Skeletal muscle tissue (tissue), 4 donors: Measurements from ENCODE around the gene C1orf35. TPM values are rescaled to one million over a fixed set of nuclear protein-coding genes. Genes with fewer than 3 reads are reported as not detected.

ENCODE experiments used
- H3K27ac ChIP-seq: one replicate; pipeline ENCODE4 v1.7.0; 2013; ENCODE audit warnings: mild to moderate bottlenecking, low read depth, low read length, inconsistent platforms
- H3K27me3 ChIP-seq, 3 donors: one replicate each; pipeline ENCODE4 v1.7.0; 2013; ENCODE audit warnings: low read length in 3 of 3; ENCODE audit not compliant: control insufficient read depth in 3 of 3, insufficient read depth in 3 of 3
- H3K36me3 ChIP-seq, 3 donors: one replicate each; pipeline ENCODE4 v1.7.0; 2013; ENCODE audit warnings: low read length in 3 of 3; ENCODE audit not compliant: control insufficient read depth in 3 of 3, insufficient read depth in 3 of 3
- H3K4me1 ChIP-seq, 3 donors: one replicate each; pipeline ENCODE4 v1.7.0; 2013; ENCODE audit warnings: low read length in 3 of 3, mild to moderate bottlenecking in 3 of 3; ENCODE audit not compliant: control insufficient read depth in 3 of 3, insufficient read depth in 3 of 3
- H3K4me3 ChIP-seq, 3 donors: one replicate each; pipeline ENCODE4 v1.7.0; 2013; ENCODE audit warnings: low read length in 3 of 3
- H3K9ac ChIP-seq, 3 donors: one replicate each; pipeline ENCODE4 v1.7.0; 2013; ENCODE audit warnings: low read length in 3 of 3, mild to moderate bottlenecking in 3 of 3, moderate library complexity in 2 of 3, low read depth in 1 of 3
- H3K9me3 ChIP-seq, 3 donors: one replicate each; pipeline ENCODE4 v1.7.0; 2013; ENCODE audit warnings: low read length in 3 of 3; ENCODE audit not compliant: control insufficient read depth in 3 of 3
- total RNA-seq: library from RNA; depleted of rRNA; stranded (reverse); fragments of >200 nt; gene quantifications from one replicate; pipeline ENCODE4 v1.2.3, GENCODE V29; 2014
- donor health status: Osteomylitis.

The C1orf35 gene
- total RNA-seq, 1 donor from 2014 or later: 4.7 TPM

GRCh38 chr1:228096416-228097332, 6.5 kb downstream of the C1orf35 start:
- H3K9ac ChIP-seq: no peak overlapping the region
- H3K27me3 ChIP-seq: no peaks in the 10 kb centered on the region
- peaks cover 11 to 36% (median 28%) of the 10 kb centered on the region in 3 donors for H3K4me1 ChIP-seq
- H3K4me3 ChIP-seq: no peak overlapping the region
- H3K36me3 ChIP-seq: peaks cover 46 to 55% (median 49%) of the 10 kb centered on the region in 3 donors
- peaks cover 0 to 11% (median 9%) of the 10 kb centered on the region in 3 donors for H3K9me3 ChIP-seq
- no peak overlapping the region for H3K27ac ChIP-seq

GRCh38 chr1:228095938-228096337, 7.2 kb downstream of the C1orf35 start:
- Histone ChIP-seq H3K9ac (no peak overlapping the region), H3K4me3 (no peak overlapping the region), H3K27ac (no peak overlapping the region), H3K9me3 (peaks cover 0 to 11% (median 9%) of the 10 kb centered on the region in 3 donors), H3K36me3 (peaks cover 45 to 52% (median 46%) of the 10 kb centered on the region in 3 donors), H3K4me1 (peaks cover 13 to 38% (median 32%) of the 10 kb centered on the region in 3 donors), H3K27me3 (no peaks in the 10 kb centered on the region)

GRCh38 chr1:228095161-228095560, 8.0 kb downstream of the C1orf35 start:
- Histone ChIP-seq H3K4me1 (peaks cover 21 to 43% (median 39%) of the 10 kb centered on the region in 3 donors), H3K4me3 (no peak overlapping the region), H3K9ac (no peak overlapping the region), H3K27ac (no peak overlapping the region), H3K27me3 (no peaks in the 10 kb centered on the region), H3K36me3 (peaks cover 40 to 49% (median 40%) of the 10 kb centered on the region in 3 donors), H3K9me3 (peaks cover 0 to 11% (median 9%) of the 10 kb centered on the region in 3 donors)

GRCh38 chr1:228094432-228095016, 8.6 kb downstream of the C1orf35 start:
- Histone ChIP-seq H3K9ac (no peak overlapping the region), H3K9me3 (peaks cover 0 to 11% (median 9%) of the 10 kb centered on the region in 3 donors), H3K36me3 (peaks cover 33 to 44% (median 37%) of the 10 kb centered on the region in 3 donors), H3K27ac (no peak overlapping the region), H3K4me1 (peaks cover 27 to 49% (median 46%) of the 10 kb centered on the region in 3 donors), H3K27me3 (no peaks in the 10 kb centered on the region), H3K4me3 (no peak overlapping the region)

- no peak overlapping the region for H3K4me3 ChIP-seq
- peak overlapping the region in 1 of 3 donors; percentile 40 for H3K9ac ChIP-seq
- H3K9me3 ChIP-seq: peaks cover 0 to 11% (median 9%) of the 10 kb centered on the region in 3 donors
- H3K4me1 ChIP-seq: peaks cover 39 to 61% (median 55%) of the 10 kb centered on the region in 3 donors
- peaks cover 25 to 35% (median 25%) of the 10 kb centered on the region in 3 donors for H3K36me3 ChIP-seq
- no peaks in the 10 kb centered on the region for H3K27me3 ChIP-seq
- no peak overlapping the region for H3K27ac ChIP-seq
Observed at GRCh38 chr1:228093050-228093906, 9.8 kb downstream of the C1orf35 start.

- H3K4me1 ChIP-seq: peaks cover 47 to 69% (median 63%) of the 10 kb centered on the region in 3 donors
- no peak overlapping the region for H3K9ac ChIP-seq
- no peak overlapping the region for H3K4me3 ChIP-seq
- no peak overlapping the region for H3K27ac ChIP-seq
- peaks cover 0 to 11% (median 9%) of the 10 kb centered on the region in 3 donors for H3K9me3 ChIP-seq
- no peaks in the 10 kb centered on the region for H3K27me3 ChIP-seq
- H3K36me3 ChIP-seq: peaks cover 18 to 27% (median 19%) of the 10 kb centered on the region in 3 donors
Observed at GRCh38 chr1:228092342-228093049, 10.6 kb downstream of the C1orf35 start.

GRCh38 chr1:228091084-228091483, 12.0 kb downstream of the C1orf35 start:
- Histone ChIP-seq H3K9ac (peak overlapping the region in 1 of 3 donors; percentile 60), H3K27ac (no peak overlapping the region), H3K4me1 (peaks cover 57 to 76% (median 73%) of the 10 kb centered on the region in 3 donors)

GRCh38 chr1:228090613-228091081, 12.5 kb downstream of the C1orf35 start:
- Histone ChIP-seq H3K4me3 (peak overlapping the region in 1 of 3 donors; percentile 56), H3K9me3 (peaks cover 0 to 11% (median 9%) of the 10 kb centered on the region in 3 donors), H3K9ac (peak overlapping the region in 1 of 3 donors; percentile 60), H3K4me1 (peaks cover 62 to 77% (median 75%) of the 10 kb centered on the region in 3 donors), H3K27me3 (no peaks in the 10 kb centered on the region), H3K27ac (peak overlapping the region; percentile 3), H3K36me3 (peaks cover 7 to 16% (median 11%) of the 10 kb centered on the region in 3 donors)

More at GRCh38 chr1:228091084-228091483, 12.0 kb downstream of the C1orf35 start:
- Histone ChIP-seq H3K27me3 (no peaks in the 10 kb centered on the region), H3K36me3 (peaks cover 8 to 16% (median 14%) of the 10 kb centered on the region in 3 donors), H3K9me3 (peaks cover 0 to 11% (median 9%) of the 10 kb centered on the region in 3 donors), H3K4me3 (peak overlapping the region in 1 of 3 donors; percentile 56)
